Activated T-helper 17 cell treated with anti-CD3 and anti-CD28 coated beads, Interleukin-2, amount 50 U/mL, for 72 hours (primary cell): ENCODE results near the gene PDE4C. TPM values are rescaled to one million over a fixed set of nuclear protein-coding genes. Genes with fewer than 3 reads are reported as not detected.

ENCODE experiments used
- ATAC-seq: fragments of 150-1000 bp; cut with Tn5 transposase; replicated peaks from 2 replicates; pipeline ENCODE4 v1.10.0; 2021; ENCODE audit warnings: mild to moderate bottlenecking, moderate library complexity
- H3K27ac Mint-ChIP-seq: one replicate; pipeline ENCODE4 v1.8.0; 2022; ENCODE audit warnings: mixed read lengths
- H3K27me3 Mint-ChIP-seq: one replicate; pipeline ENCODE4 v1.8.0; 2022; ENCODE audit warnings: mixed read lengths
- H3K36me3 Mint-ChIP-seq: one replicate; pipeline ENCODE4 v1.8.0; 2022; ENCODE audit warnings: low read depth, mild to moderate bottlenecking, mixed read lengths
- H3K4me1 Mint-ChIP-seq: one replicate; pipeline ENCODE4 v1.8.0; 2022; ENCODE audit warnings: mixed read lengths
- H3K4me3 Mint-ChIP-seq: one replicate; pipeline ENCODE4 v1.8.0; 2022; ENCODE audit warnings: mild to moderate bottlenecking, mixed read lengths
- H3K9me3 Mint-ChIP-seq: one replicate; pipeline ENCODE4 v1.8.0; 2022; ENCODE audit warnings: mixed read lengths
- total RNA-seq, 2 donors: library from RNA; stranded (reverse); gene quantifications; one replicate each; pipeline ENCODE4 v1.2.3, GENCODE V29; 2022

The PDE4C gene
- total RNA-seq = 1 to 10 TPM in 1 of 2 donors, under 1 TPM in 1; 0.95 to 1.4 TPM

- peaks cover 14% of the 10 kb centered on the region for H3K4me1 Mint-ChIP-seq
- peak within 1 kb of the TSS; percentile 98 for H3K4me3 Mint-ChIP-seq
- H3K27ac Mint-ChIP-seq = no peak within 1 kb of the TSS
- H3K27me3 Mint-ChIP-seq = peaks cover 51% of the 10 kb centered on the region
- peaks cover 6% of the 10 kb centered on the region for H3K36me3 Mint-ChIP-seq
- no peak for ATAC-seq
- no peaks in the 10 kb centered on the region for H3K9me3 Mint-ChIP-seq
These were observed at the start of gene PDE4C for GRCh38 chr19:18225702-18226468. PDE4C (minus strand) TSS chr19:18226438; CDS start chr19:18226415, 23 bp downstream.

DNA sequence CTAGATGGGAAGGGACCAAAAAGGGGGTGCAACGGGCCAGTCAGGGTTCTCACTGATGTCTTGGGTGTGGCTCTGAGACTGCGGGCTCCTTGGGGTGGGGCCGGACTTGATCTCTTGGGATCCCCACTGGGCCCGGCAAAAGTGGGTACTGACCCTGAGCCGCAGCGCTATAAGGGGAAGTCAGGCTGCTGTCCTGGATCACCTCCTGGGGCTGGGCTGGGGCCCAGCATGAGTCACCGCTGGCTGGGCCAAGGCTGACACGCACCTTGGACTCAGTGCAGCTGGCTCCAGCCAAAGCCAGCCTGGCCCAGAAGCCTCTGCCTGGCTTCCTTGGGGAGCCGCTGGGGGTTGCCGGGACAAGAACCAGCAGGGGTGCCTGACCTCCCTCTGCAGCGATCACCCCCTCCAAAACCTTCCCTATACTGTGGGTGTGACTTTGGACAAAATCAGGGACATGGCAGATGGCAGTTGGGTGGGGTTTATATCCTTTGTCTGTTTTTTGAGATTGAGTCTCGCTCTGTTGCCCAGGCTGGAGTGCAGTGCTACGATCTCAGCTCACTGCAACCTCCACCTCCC is 48.6 kb upstream of the PDE4C start:
- no peaks in the 10 kb centered on the region for H3K9me3 Mint-ChIP-seq

GRCh38 chr19:18274219-18274780 is 48.1 kb upstream of the PDE4C start, which contains the start of gene IQCN:
IQCN (minus strand) TSS chr19:18274452; CDS start chr19:18269478, 4,974 bp downstream.
- Mint-ChIP-seq H3K27ac (no peak within 1 kb of the TSS), H3K4me3 (no peak within 1 kb of the TSS), H3K36me3 (peaks cover 24% of the 10 kb centered on the region), H3K9me3 (no peaks in the 10 kb centered on the region), H3K27me3 (no peaks in the 10 kb centered on the region), H3K4me1 (peaks cover 2% of the 10 kb centered on the region)
- ATAC-seq = peak; percentile 62

More for the DNA sequence above, 48.6 kb upstream of the PDE4C start:
- no peaks in the 10 kb centered on the region for H3K27me3 Mint-ChIP-seq
- peaks cover 30% of the 10 kb centered on the region for H3K36me3 Mint-ChIP-seq
- ATAC-seq = peak; percentile 35
- peaks cover 8% of the 10 kb centered on the region for H3K4me1 Mint-ChIP-seq
- H3K27ac Mint-ChIP-seq = no peak overlapping the region
- H3K4me3 Mint-ChIP-seq = no peak overlapping the region

- H3K36me3 Mint-ChIP-seq = peaks cover 18% of the 10 kb centered on the region
- H3K27me3 Mint-ChIP-seq = no peaks in the 10 kb centered on the region
- no peaks in the 10 kb centered on the region for H3K9me3 Mint-ChIP-seq
- ATAC-seq = no peak
- H3K4me1 Mint-ChIP-seq = no peaks in the 10 kb centered on the region
- no peak overlapping the region for H3K27ac Mint-ChIP-seq
- H3K4me3 Mint-ChIP-seq = no peak overlapping the region
These were observed 47.5 kb upstream of the PDE4C start for GRCh38 chr19:18273561-18274218.

DNA sequence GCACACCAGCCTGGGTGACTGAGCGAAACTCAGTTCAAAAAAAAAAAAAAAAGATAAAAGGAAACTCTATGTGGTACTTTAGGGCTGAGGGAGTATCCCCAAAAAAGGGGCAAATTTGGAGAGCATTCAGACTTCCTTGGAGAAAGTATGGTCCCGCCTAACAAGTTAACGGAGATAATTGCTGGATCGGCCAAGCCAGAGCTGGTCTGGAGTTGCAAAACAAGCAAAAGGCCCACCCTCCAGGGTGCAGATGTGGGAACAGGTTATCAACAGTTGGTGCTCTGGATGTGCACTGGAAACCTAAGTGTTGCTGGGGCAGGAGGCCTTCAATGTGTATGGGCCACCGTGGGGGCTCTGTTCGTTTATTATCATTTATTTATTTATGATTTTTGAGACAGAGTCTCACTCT is 45.2 kb upstream of the PDE4C start:
- no peaks in the 10 kb centered on the region for H3K36me3 Mint-ChIP-seq
- no peaks in the 10 kb centered on the region for H3K27me3 Mint-ChIP-seq
- no peak for ATAC-seq
- H3K27ac Mint-ChIP-seq = no peak overlapping the region
- H3K4me1 Mint-ChIP-seq = no peaks in the 10 kb centered on the region
- H3K9me3 Mint-ChIP-seq = no peaks in the 10 kb centered on the region
- no peak overlapping the region for H3K4me3 Mint-ChIP-seq

DNA sequence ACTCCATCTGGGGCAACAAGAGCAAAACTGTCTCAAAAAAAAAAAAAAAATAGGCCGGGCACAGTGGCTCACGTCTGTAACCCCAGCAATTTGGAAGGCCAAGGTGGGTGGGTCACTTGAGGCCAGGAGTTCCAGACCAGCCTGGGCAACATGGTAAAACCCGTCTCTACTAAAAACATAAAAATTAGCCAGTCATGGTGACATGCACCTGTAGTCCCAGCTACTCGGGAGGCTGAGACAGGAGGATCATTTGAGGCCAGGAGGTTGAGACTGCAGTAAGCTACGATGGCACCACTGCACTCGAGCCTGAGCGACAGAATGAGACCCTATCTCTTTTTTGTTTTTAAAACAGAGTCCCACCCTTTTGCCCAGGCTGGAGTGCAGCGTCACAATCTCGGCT is 44.1 kb upstream of the PDE4C start:
- Mint-ChIP-seq H3K36me3 (no peaks in the 10 kb centered on the region), H3K4me1 (no peaks in the 10 kb centered on the region), H3K27ac (no peak overlapping the region), H3K9me3 (no peaks in the 10 kb centered on the region), H3K27me3 (no peaks in the 10 kb centered on the region), H3K4me3 (no peak overlapping the region)
- ATAC-seq = no peak

DNA sequence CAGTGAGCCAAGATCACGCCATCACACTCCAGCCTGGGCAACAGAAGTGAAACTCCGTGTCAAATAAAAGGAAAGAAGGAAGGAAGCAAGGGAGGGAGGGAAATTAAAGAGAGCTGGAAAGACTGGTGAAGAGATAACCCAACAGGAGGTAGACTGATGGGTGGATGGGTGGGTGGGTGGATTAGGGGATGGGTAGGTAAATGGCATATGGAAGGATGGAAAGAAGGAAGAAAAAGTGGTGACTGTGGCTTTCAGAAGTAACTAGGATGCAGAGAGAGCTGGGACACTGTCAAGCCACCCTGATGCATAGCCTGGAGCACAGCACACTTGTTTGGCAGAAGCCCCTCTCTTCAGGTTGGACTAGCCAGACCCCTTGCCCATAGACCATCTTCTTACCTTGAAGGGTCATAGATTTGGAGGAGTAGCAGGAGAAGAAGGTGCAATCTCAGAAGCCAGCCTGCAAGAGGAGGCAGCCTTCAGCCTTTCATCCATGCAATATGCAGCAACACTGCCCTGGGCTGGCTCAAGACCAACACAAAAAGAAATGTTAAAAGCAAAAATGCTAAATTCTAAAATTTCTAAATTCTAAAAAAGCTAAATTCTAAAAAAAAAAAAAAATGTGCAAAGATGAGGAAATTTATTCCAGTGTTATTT is 43.0 kb upstream of the PDE4C start:
- H3K4me3 Mint-ChIP-seq = no peak overlapping the region
- no peaks in the 10 kb centered on the region for H3K36me3 Mint-ChIP-seq
- ATAC-seq = no peak
- no peak overlapping the region for H3K27ac Mint-ChIP-seq
- no peaks in the 10 kb centered on the region for H3K9me3 Mint-ChIP-seq
- no peaks in the 10 kb centered on the region for H3K4me1 Mint-ChIP-seq
- no peaks in the 10 kb centered on the region for H3K27me3 Mint-ChIP-seq

DNA sequence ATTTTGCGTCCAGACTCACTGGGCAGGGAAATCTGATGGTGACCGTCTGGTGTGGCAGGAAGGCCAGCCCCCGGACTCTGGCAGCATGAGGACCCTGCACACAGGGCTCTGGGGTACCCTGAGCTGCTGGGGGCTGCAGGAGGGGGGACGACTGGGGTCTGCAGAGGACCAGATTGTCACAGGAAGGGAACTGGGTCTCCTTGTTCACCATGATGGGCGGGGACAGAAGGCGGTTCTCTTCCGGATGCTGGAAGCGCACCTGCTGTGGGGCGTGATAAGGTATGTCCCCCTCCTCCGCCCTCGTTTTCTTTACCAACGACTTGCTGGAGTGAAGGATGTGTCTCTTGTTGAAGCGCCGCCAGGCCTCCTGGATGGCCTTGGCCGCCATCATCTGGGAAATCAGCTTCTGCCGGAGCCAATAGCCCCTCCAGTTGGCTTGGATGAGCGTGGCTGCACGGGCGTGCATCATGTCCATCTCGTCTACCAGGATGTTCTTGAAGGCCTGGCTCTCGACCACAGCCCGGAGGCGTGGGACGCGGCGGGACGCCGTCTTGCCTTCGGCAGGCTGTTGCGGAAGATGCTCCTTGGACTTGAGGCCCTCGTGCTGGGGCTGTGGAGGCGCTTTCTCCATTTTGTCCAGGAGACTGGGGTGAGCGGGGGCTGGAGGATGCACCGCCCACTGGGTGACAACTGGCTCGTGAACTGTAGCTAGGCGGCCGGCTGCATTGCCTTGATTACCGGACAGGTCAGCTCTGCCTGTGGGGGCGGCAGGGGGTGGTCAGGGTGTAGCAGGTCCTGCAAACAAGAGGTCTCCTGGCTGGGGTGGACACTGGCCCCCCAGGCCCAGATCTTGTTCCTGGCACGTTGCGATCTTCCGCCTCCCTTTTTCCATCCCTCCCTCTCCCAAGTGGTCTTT is 40.8 kb upstream of the PDE4C start:
- no peak for ATAC-seq
- no peaks in the 10 kb centered on the region for H3K27me3 Mint-ChIP-seq
- H3K4me3 Mint-ChIP-seq = no peak overlapping the region

DNA sequence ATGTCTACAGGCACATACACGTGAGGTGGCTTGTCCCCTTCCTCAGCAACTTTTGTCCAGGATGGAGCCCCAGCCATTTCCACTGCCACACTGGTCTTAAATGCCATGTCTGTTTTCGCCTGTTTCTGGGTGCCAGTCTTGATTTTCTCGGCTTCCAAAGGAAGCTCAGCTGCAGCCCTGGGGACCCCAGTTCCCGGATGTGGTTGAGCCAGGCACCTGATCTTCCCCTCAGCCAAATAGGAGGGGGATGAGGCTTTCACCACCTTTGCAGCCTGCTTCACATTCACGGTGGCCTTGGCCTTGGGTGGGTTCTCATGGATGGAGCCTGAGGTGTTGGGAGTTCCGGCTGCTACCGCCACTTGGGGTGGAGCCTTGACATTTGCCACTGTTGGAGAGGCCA is 39.3 kb upstream of the PDE4C start:
- H3K27ac Mint-ChIP-seq = no peak overlapping the region

More for the DNA sequence above, 40.8 kb upstream of the PDE4C start:
- Mint-ChIP-seq H3K4me1 (no peaks in the 10 kb centered on the region), H3K27ac (no peak overlapping the region), H3K9me3 (no peaks in the 10 kb centered on the region), H3K36me3 (no peaks in the 10 kb centered on the region)

GRCh38 chr19:18264971-18265540 is 38.8 kb upstream of the PDE4C start:
- no peaks in the 10 kb centered on the region for H3K27me3 Mint-ChIP-seq
- H3K27ac Mint-ChIP-seq = no peak overlapping the region
- no peaks in the 10 kb centered on the region for H3K9me3 Mint-ChIP-seq
- no peaks in the 10 kb centered on the region for H3K36me3 Mint-ChIP-seq
- H3K4me1 Mint-ChIP-seq = no peaks in the 10 kb centered on the region
- H3K4me3 Mint-ChIP-seq = no peak overlapping the region
- no peak for ATAC-seq

More for the DNA sequence above, 39.3 kb upstream of the PDE4C start:
- ATAC-seq = no peak
- Mint-ChIP-seq H3K4me1 (no peaks in the 10 kb centered on the region), H3K36me3 (no peaks in the 10 kb centered on the region), H3K4me3 (no peak overlapping the region), H3K9me3 (no peaks in the 10 kb centered on the region), H3K27me3 (no peaks in the 10 kb centered on the region)

DNA sequence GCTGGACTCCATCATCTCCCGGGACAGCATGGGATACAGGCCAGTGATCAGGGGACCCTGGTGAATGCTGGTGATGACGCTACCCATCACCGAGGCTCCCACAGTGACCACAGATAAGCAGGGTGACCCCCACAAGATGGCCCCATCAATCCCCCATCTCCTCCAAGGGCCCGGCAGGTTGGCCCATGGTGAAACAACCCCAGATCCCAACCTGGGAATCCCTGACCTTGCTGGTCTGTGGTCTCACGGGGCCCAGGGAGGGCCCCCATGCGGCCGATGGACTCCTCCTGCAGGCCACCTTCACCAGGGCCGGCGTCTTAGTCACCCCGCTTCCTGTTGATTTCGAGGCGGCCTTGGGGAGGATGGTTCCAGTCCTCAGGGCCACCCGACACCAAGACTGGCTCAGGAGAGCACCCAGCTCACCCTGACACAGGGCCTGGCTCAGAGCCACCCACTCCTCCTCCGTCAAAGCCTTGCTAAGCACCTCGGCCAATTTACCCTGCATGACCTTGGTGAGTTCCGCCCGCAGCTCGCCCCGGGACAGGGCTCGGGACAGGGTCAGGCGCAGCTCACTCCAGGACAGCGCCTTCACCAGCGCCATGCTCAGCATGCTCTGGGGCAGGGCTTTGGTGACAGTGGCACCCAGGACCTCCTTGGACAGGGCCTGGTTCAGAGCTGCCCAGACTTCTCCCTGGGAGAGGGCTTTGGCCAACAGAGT is 38.1 kb upstream of the PDE4C start:
- Mint-ChIP-seq H3K27ac (no peak overlapping the region), H3K27me3 (no peaks in the 10 kb centered on the region), H3K4me1 (no peaks in the 10 kb centered on the region)

GRCh38 chr19:18263324-18264136 is 37.3 kb upstream of the PDE4C start:
- no peak for ATAC-seq
- Mint-ChIP-seq H3K9me3 (no peaks in the 10 kb centered on the region), H3K36me3 (no peaks in the 10 kb centered on the region), H3K27me3 (no peaks in the 10 kb centered on the region), H3K4me3 (no peak overlapping the region), H3K27ac (no peak overlapping the region), H3K4me1 (no peaks in the 10 kb centered on the region)

More for the DNA sequence above, 38.1 kb upstream of the PDE4C start:
- Mint-ChIP-seq H3K4me3 (no peak overlapping the region), H3K9me3 (no peaks in the 10 kb centered on the region), H3K36me3 (no peaks in the 10 kb centered on the region)
- ATAC-seq = no peak
